ENCODE results near the gene APOBEC4.

Gene APOBEC4

DNA sequence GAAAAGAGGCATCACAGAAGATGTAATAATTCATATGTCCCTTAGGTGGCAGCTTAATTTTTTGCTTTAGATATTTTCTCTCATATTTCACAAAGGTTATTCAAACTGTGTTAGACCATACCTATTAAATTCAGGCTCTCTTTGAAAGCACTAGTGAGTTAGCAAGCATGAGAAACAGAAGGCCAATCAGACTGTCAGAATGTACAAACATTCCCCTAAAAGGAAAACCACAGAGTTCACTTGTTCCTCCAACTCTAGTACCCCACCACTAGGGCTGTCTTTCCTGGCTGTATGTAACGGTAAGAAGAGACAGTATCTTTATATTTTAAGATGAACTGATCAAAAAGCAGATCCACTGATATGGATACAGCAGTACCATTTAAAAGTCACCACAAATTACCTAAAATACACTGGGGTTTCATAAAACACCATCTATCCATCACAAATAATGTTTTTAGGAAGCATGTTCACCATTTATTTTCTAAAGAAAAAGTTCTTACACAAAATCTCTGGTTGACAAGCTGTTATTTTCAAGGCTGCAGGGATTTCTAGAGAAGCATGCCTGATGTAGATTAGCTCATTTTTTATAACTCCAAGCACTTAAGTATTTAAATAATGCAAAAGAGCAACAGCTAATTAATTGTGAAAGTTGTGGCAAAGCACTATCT is 19.3 kb downstream of the APOBEC4 start:
- DNase-seq (ENCODE audit: low read depth in 1 of 2, low spot score in 1 of 2), result peak; percentile 63 to 71
- H3K27me3 ChIP-seq (ENCODE audit: insufficient read depth, poor library complexity, severe bottlenecking), result no peaks in the 10 kb centered on the region
- H3K27ac ChIP-seq (replicated peaks), result peak overlapping the region; percentile 89
- no peak for TF ChIP-seq POLR2AphosphoS5 (IDR thresholded peaks at IDR 0.05; ENCODE audit: low read depth)
- no peak for TF ChIP-seq SPI1 (IDR thresholded peaks at IDR 0.05; ENCODE audit: borderline replicate concordance, low read depth)
- peak overlapping the region; percentile 97 for H3K4me3 ChIP-seq (replicated peaks; ENCODE audit: insufficient read depth, low read length)

DNA sequence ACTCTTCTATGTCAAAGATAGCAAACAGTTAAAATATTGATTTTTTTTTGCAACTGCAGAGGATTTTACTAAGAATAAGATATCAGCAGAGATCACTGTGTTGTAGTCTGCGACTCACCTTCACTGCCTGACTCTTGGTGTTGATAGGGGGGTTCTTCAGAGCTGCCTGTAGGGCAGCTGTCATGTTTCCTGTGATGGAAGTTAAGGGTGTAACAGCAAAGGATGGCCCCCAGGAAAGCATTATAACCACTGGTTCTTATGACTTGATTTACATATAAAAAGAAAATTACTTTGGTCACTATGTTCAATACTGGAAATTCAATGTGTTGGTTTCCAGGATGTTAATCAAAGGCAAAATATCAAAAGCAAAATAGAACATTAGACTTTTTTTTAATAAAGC is 20.2 kb downstream of the APOBEC4 start:
- TF ChIP-seq, protein P1, sequence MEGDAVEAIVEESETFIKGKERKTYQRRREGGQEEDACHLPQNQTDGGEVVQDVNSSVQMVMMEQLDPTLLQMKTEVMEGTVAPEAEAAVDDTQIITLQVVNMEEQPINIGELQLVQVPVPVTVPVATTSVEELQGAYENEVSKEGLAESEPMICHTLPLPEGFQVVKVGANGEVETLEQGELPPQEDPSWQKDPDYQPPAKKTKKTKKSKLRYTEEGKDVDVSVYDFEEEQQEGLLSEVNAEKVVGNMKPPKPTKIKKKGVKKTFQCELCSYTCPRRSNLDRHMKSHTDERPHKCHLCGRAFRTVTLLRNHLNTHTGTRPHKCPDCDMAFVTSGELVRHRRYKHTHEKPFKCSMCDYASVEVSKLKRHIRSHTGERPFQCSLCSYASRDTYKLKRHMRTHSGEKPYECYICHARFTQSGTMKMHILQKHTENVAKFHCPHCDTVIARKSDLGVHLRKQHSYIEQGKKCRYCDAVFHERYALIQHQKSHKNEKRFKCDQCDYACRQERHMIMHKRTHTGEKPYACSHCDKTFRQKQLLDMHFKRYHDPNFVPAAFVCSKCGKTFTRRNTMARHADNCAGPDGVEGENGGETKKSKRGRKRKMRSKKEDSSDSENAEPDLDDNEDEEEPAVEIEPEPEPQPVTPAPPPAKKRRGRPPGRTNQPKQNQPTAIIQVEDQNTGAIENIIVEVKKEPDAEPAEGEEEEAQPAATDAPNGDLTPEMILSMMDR (IDR thresholded peaks at IDR 0.05; ENCODE audit: insufficient read depth, low read length), result no peak
- no peak for TF ChIP-seq POLR2AphosphoS5 (IDR thresholded peaks at IDR 0.05; ENCODE audit: low read depth)
- no peak for TF ChIP-seq SPI1 (IDR thresholded peaks at IDR 0.05; ENCODE audit: borderline replicate concordance, low read depth)
- TF ChIP-seq, protein P2, sequence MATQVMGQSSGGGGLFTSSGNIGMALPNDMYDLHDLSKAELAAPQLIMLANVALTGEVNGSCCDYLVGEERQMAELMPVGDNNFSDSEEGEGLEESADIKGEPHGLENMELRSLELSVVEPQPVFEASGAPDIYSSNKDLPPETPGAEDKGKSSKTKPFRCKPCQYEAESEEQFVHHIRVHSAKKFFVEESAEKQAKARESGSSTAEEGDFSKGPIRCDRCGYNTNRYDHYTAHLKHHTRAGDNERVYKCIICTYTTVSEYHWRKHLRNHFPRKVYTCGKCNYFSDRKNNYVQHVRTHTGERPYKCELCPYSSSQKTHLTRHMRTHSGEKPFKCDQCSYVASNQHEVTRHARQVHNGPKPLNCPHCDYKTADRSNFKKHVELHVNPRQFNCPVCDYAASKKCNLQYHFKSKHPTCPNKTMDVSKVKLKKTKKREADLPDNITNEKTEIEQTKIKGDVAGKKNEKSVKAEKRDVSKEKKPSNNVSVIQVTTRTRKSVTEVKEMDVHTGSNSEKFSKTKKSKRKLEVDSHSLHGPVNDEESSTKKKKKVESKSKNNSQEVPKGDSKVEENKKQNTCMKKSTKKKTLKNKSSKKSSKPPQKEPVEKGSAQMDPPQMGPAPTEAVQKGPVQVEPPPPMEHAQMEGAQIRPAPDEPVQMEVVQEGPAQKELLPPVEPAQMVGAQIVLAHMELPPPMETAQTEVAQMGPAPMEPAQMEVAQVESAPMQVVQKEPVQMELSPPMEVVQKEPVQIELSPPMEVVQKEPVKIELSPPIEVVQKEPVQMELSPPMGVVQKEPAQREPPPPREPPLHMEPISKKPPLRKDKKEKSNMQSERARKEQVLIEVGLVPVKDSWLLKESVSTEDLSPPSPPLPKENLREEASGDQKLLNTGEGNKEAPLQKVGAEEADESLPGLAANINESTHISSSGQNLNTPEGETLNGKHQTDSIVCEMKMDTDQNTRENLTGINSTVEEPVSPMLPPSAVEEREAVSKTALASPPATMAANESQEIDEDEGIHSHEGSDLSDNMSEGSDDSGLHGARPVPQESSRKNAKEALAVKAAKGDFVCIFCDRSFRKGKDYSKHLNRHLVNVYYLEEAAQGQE (IDR thresholded peaks at IDR 0.05; ENCODE audit: insufficient replicate concordance, low read depth), result no peak
- no peak for TF ChIP-seq GABPA (IDR thresholded peaks at IDR 0.05; ENCODE audit: low read depth)
- DNase-seq (ENCODE audit: low read depth in 1 of 2, low spot score in 1 of 2), result no peak
- H3K27me3 ChIP-seq (ENCODE audit: insufficient read depth, poor library complexity, severe bottlenecking), result no peaks in the 10 kb centered on the region

DNA sequence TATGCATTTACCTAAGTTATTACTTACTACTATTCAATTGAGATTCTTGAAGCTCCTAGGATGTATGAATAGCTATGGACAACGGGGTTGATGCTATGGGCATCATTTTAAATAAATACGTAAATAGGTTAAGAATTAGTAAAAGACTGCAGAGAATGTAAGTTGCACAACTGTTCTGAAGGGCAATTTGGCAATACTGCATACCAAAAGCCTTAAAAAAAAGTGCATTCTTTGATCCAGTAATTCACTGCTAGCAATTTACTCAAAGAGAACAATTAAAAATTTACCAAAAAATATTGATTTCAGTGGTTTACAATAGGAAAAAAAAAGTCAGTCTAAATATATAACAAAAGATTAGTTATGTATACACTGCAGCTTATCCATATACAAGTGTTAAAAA is 21.0 kb downstream of the APOBEC4 start:
- TF ChIP-seq POLR2AphosphoS5 (IDR thresholded peaks at IDR 0.05; ENCODE audit: low read depth) (no peak), SPI1 (IDR thresholded peaks at IDR 0.05; ENCODE audit: borderline replicate concordance, low read depth) (no peak), GABPA (IDR thresholded peaks at IDR 0.05; ENCODE audit: low read depth) (no peak)
- TF ChIP-seq, protein P1 (IDR thresholded peaks at IDR 0.05; ENCODE audit: insufficient read depth, low read length), result no peak
- TF ChIP-seq, protein P2 (IDR thresholded peaks at IDR 0.05; ENCODE audit: insufficient replicate concordance, low read depth), result no peak
- DNase-seq (ENCODE audit: low read depth in 1 of 2, low spot score in 1 of 2), result no peak
- Histone ChIP-seq H3K27me3 (ENCODE audit: insufficient read depth, poor library complexity, severe bottlenecking) (no peaks in the 10 kb centered on the region), H3K27ac (replicated peaks) (0 out of 2 replicates have a peak overlapping the region, but pooled peaks have one; percentile 9), H3K4me3 (replicated peaks; ENCODE audit: insufficient read depth, low read length) (peak overlapping the region; percentile 97)

More for the DNA sequence above, 20.2 kb downstream of the APOBEC4 start:
- Histone ChIP-seq H3K27ac (replicated peaks) (peak overlapping the region; percentile 89), H3K4me3 (replicated peaks; ENCODE audit: insufficient read depth, low read length) (peak overlapping the region; percentile 97)

DNA sequence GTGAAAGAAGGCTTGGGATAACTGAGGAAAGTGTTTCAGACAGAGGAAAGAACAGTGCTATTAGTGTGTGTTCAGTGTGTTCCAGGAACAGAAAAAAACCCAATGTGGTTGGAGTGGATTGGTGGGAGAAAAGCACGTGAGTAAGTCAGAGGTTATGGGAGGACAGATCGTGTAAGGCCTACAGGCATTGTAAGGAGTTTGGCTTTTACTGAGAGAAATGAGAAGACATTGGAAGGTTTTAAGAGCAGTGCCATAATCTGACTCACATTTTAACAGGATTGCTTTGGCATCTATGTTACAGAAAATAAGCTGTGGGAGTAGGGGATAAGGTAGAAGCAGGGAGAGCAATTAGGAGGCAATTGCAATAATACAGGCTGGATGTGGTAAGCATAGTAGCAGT is 22.4 kb downstream of the APOBEC4 start:
- no peak for TF ChIP-seq POLR2AphosphoS5 (IDR thresholded peaks at IDR 0.05; ENCODE audit: low read depth)
- TF ChIP-seq SPI1 (IDR thresholded peaks at IDR 0.05; ENCODE audit: borderline replicate concordance, low read depth), result no peak
- TF ChIP-seq, protein P1 (IDR thresholded peaks at IDR 0.05; ENCODE audit: insufficient read depth, low read length), result no peak
- no peak for TF ChIP-seq GABPA (IDR thresholded peaks at IDR 0.05; ENCODE audit: low read depth)
- TF ChIP-seq, protein P2 (IDR thresholded peaks at IDR 0.05; ENCODE audit: insufficient replicate concordance, low read depth), result no peak
- H3K27me3 ChIP-seq (ENCODE audit: insufficient read depth, poor library complexity, severe bottlenecking), result no peaks in the 10 kb centered on the region
- no peak overlapping the region for H3K27ac ChIP-seq (replicated peaks)
- H3K4me3 ChIP-seq (replicated peaks; ENCODE audit: insufficient read depth, low read length), result no peak overlapping the region
- no peak for DNase-seq (ENCODE audit: low read depth in 1 of 2, low spot score in 1 of 2)
